RWPE1 (cell line): ENCODE data around the gene PDIA2.
"Not testable (repeated sequence)": the region's sequence is repeated elsewhere in the genome, so short reads cannot be mapped to it uniquely, and the experiment has no call there.

Source experiments
- CTCF ChIA-PET: fragments of 350-600 bp; sonication (Branson Sonifier 250); formaldehyde crosslinking; extraction: SDS; loops from one replicate; lab custom pipeline; 2021; lab: Yijun Ruan, JAX
- POLR2A ChIA-PET: fragments of 400-600 bp; formaldehyde crosslinking; extraction: SDS; loops from one replicate; lab custom pipeline; 2020; ENCODE audit warnings: antibody characterized with exemption; ENCODE audit not compliant: low non-redundant PET; lab: Yijun Ruan, JAX
- DNase-seq: peaks from one replicate; pipeline ENCODE4 v3.0.0; 2012; ENCODE audit warnings: low spot score
- H3K27ac ChIP-seq: fragments of 450-650 bp; 2 replicates; pipeline ENCODE4 v1.5.1; 2017
- CTCF ChIP-seq: fragments of 450-650 bp; conservative IDR thresholded peaks from 2 replicates; pipeline ENCODE4 v1.5.1; 2017; ENCODE audit warnings: low read depth, mild to moderate bottlenecking

The PDIA2 gene

GRCh38 chr16:254461-254860 lies 28.5 kb upstream of the PDIA2 start:
- CTCF ChIA-PET = no interaction called here
- no peak for TF ChIP-seq CTCF
- H3K27ac ChIP-seq = no peak overlapping the region
- DNase-seq = no peak
- POLR2A ChIA-PET = no interaction called here

- H3K27ac ChIP-seq = no peak overlapping the region
- POLR2A ChIA-PET = no interaction called here
- DNase-seq = no peak
- CTCF ChIA-PET = no interaction called here
- TF ChIP-seq CTCF = no peak
These were observed 27.8 kb upstream of the PDIA2 start for GRCh38 chr16:255183-255582.

- H3K27ac ChIP-seq, CTCF ChIA-PET, DNase-seq, POLR2A ChIA-PET: not testable (repeated sequence)
These were observed 24.9 kb upstream of the PDIA2 start for GRCh38 chr16:258091-258490.

GRCh38 chr16:259226-259625 lies 23.7 kb upstream of the PDIA2 start:
- H3K27ac ChIP-seq = no peak overlapping the region
- no peak for TF ChIP-seq CTCF
- ChIA-PET POLR2A (no interaction called here), CTCF (no interaction called here)
- DNase-seq = no peak

GRCh38 chr16:259814-260253 lies 23.1 kb upstream of the PDIA2 start:
- CTCF ChIA-PET = interaction anchor here (0.6 kb wide), 1 partner anchor 14 kb away, joined by 3 read pairs; no protein-coding TSS in a partner anchor
- POLR2A ChIA-PET = no interaction called here
- no peak for TF ChIP-seq CTCF
- no peak for DNase-seq
- H3K27ac ChIP-seq = no peak overlapping the region

GRCh38 chr16:260326-260725 lies 22.6 kb upstream of the PDIA2 start:
- ChIA-PET POLR2A (no interaction called here), CTCF (interaction anchor here (0.6 kb wide), 1 partner anchor 15 kb away, joined by 3 read pairs; no protein-coding TSS in a partner anchor)
- TF ChIP-seq CTCF = no peak
- no peak for DNase-seq
- no peak overlapping the region for H3K27ac ChIP-seq

- CTCF ChIA-PET = no interaction called here
- H3K27ac ChIP-seq = no peak overlapping the region
- TF ChIP-seq CTCF = no peak
- no peak for DNase-seq
- POLR2A ChIA-PET = no interaction called here
These were observed 21.8 kb upstream of the PDIA2 start for GRCh38 chr16:261031-261691.
